ENCODE results near the gene FOXP1. TPM values are rescaled to one million over a fixed set of nuclear protein-coding genes. Genes with fewer than 3 reads are reported as not detected.

The FOXP1 gene
- total RNA-seq, 1 experiment from 2014 or later: 58.4 TPM

- H3K9me3 ChIP-seq (ENCODE audit: low read depth, low read length, poor library complexity, severe bottlenecking): no peaks in the 10 kb centered on the region
- ChIA-PET CTCF (no interaction called here), POLR2A (ENCODE audit: low non-redundant PET) (no interaction called here)
- no peak overlapping the region for H3K27ac ChIP-seq (ENCODE audit: low read depth, low read length, poor library complexity, severe bottlenecking)
- no peaks in the 10 kb centered on the region for H3K36me3 ChIP-seq (ENCODE audit: insufficient read depth, low read length, poor library complexity, severe bottlenecking)
- no peak for DNase-seq (ENCODE audit: low spot score)
- BruUV-seq (replicated peaks): no TSS peak
- TF ChIP-seq EZH2 (IDR thresholded peaks at IDR 0.05; ENCODE audit: borderline replicate concordance, low read depth, low read length, poor library complexity, severe bottlenecking): no peak
- no peak for TF ChIP-seq CTCF (conservative IDR thresholded peaks at IDR 0.05; ENCODE audit: low read depth, low read length)
- H3K27me3 ChIP-seq (replicated peaks; ENCODE audit: insufficient read depth, low read depth, low read length, poor library complexity): no peaks in the 10 kb centered on the region
- H3K4me1 ChIP-seq (ENCODE audit: insufficient read depth, low read length, poor library complexity, severe bottlenecking): no peaks in the 10 kb centered on the region
- intact Hi-C loops (cut with micrococcal nuclease; ENCODE audit: unreplicated experiment): no loop called here
- H3K4me3 ChIP-seq (ENCODE audit: low read depth, low read length, poor library complexity, severe bottlenecking): no peak overlapping the region
Observed at GRCh38 chr3:71351403-71352149, 232.0 kb downstream of the FOXP1 start.

- H3K9me3 ChIP-seq (ENCODE audit: low read depth, low read length, poor library complexity, severe bottlenecking): no peaks in the 10 kb centered on the region
- CTCF ChIA-PET: no interaction called here
Observed at GRCh38 chr3:71350998-71351397, 232.5 kb downstream of the FOXP1 start.

GRCh38 chr3:71348831-71349230, 234.7 kb downstream of the FOXP1 start:
- ChIA-PET CTCF (no interaction called here), POLR2A (ENCODE audit: low non-redundant PET) (no interaction called here)
- intact Hi-C loops (cut with micrococcal nuclease; ENCODE audit: unreplicated experiment): no loop called here
- no peak for DNase-seq (ENCODE audit: low spot score)
- Histone ChIP-seq H3K4me3 (ENCODE audit: low read depth, low read length, poor library complexity, severe bottlenecking) (no peak overlapping the region), H3K9me3 (ENCODE audit: low read depth, low read length, poor library complexity, severe bottlenecking) (no peaks in the 10 kb centered on the region), H3K27me3 (replicated peaks; ENCODE audit: insufficient read depth, low read depth, low read length, poor library complexity) (no peaks in the 10 kb centered on the region), H3K27ac (ENCODE audit: low read depth, low read length, poor library complexity, severe bottlenecking) (no peak overlapping the region), H3K4me1 (ENCODE audit: insufficient read depth, low read length, poor library complexity, severe bottlenecking) (no peaks in the 10 kb centered on the region), H3K36me3 (ENCODE audit: insufficient read depth, low read length, poor library complexity, severe bottlenecking) (no peaks in the 10 kb centered on the region)
- TF ChIP-seq CTCF (conservative IDR thresholded peaks at IDR 0.05; ENCODE audit: low read depth, low read length) (no peak), EZH2 (IDR thresholded peaks at IDR 0.05; ENCODE audit: borderline replicate concordance, low read depth, low read length, poor library complexity, severe bottlenecking) (no peak)
- BruUV-seq (replicated peaks): no TSS peak

More at GRCh38 chr3:71350998-71351397, 232.5 kb downstream of the FOXP1 start:
- no peak overlapping the region for H3K4me3 ChIP-seq (ENCODE audit: low read depth, low read length, poor library complexity, severe bottlenecking)
- intact Hi-C loops (cut with micrococcal nuclease; ENCODE audit: unreplicated experiment): no loop called here
- no peak for DNase-seq (ENCODE audit: low spot score)
- H3K27ac ChIP-seq (ENCODE audit: low read depth, low read length, poor library complexity, severe bottlenecking): no peak overlapping the region
- H3K27me3 ChIP-seq (replicated peaks; ENCODE audit: insufficient read depth, low read depth, low read length, poor library complexity): no peaks in the 10 kb centered on the region
- TF ChIP-seq EZH2 (IDR thresholded peaks at IDR 0.05; ENCODE audit: borderline replicate concordance, low read depth, low read length, poor library complexity, severe bottlenecking) (no peak), CTCF (conservative IDR thresholded peaks at IDR 0.05; ENCODE audit: low read depth, low read length) (no peak)
- POLR2A ChIA-PET (ENCODE audit: low non-redundant PET): no interaction called here
- no peaks in the 10 kb centered on the region for H3K4me1 ChIP-seq (ENCODE audit: insufficient read depth, low read length, poor library complexity, severe bottlenecking)
- no peaks in the 10 kb centered on the region for H3K36me3 ChIP-seq (ENCODE audit: insufficient read depth, low read length, poor library complexity, severe bottlenecking)
- no TSS peak for BruUV-seq (replicated peaks)
